Esophagus squamous epithelium (tissue), 4 donors: ENCODE data around the gene GLB1L3.

Experiments used
- CTCF ChIP-seq, 6 experiments: fragments of 450-650 bp in 4 of 6; fragments of 200-600 bp in 2 of 6; sonication (generic) in 2 of 6; IDR thresholded peaks; one replicate each; pipeline ENCODE4 v1.5.1; 2016 to 2019; ENCODE audit warnings: antibody characterized with exemption in 6 of 6, mild to moderate bottlenecking in 4 of 6, moderate library complexity in 4 of 6
- POLR2A ChIP-seq, 4 donors: fragments of 450-650 bp; IDR thresholded peaks; one replicate each; pipeline ENCODE4 v1.6.1; 2017; ENCODE audit warnings: antibody characterized with exemption in 4 of 4, mild to moderate bottlenecking in 4 of 4, moderate library complexity in 3 of 4

- TF ChIP-seq CTCF (IDR thresholded peaks at IDR 0.05) (no peak), POLR2A (IDR thresholded peaks at IDR 0.05) (no peak)
These were observed 2.2 kb downstream of the GLB1L3 start for GRCh38 chr11:134278356-134278755.
